ENCODE measurements around the gene FTCD. TPM values are rescaled to one million over a fixed set of nuclear protein-coding genes. Genes with fewer than 3 reads are reported as not detected.

The FTCD gene
- total RNA-seq, 1 experiment from 2014 or later, result 5.9 TPM

DNA sequence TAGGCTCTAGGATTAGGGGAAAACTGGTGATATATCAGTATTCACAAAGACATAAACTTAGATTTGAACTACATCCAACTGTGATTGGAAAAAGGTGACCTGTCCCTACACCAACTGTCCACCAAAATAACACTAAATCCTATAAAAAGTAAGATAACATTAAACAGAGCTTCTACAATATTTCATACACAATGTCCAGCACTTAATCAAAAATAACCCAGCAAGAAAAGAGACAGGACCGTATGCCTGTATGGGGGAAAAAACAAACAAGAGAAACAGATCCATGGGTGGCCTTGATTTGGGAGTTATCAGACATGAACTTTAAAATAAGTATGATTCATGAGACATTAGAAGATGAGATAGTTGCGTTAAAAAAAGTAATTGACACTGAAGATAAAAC lies 67.2 kb downstream of the FTCD start:
- no peaks in the 10 kb centered on the region for H3K27me3 ChIP-seq (ENCODE audit: insufficient read depth, low read depth)
- no peaks in the 10 kb centered on the region for H3K36me3 ChIP-seq (ENCODE audit: low read depth)
- no peak overlapping the region for H2AFZ ChIP-seq
- no peaks in the 10 kb centered on the region for H3K9me2 ChIP-seq (ENCODE audit: insufficient read depth)
- no peak for DNase-seq
- no peaks in the 10 kb centered on the region for H4K20me1 ChIP-seq (ENCODE audit: insufficient read depth)
- no peaks in the 10 kb centered on the region for H3K4me1 ChIP-seq (replicated peaks; ENCODE audit: insufficient read depth)
- ChIA-PET POLR2A (ENCODE audit: unreplicated experiment) (no interaction called here), CTCF (no interaction called here)
- BruUV-seq (replicated peaks), result no TSS peak
- H3K27ac ChIP-seq, result no peak overlapping the region
- H3K9me3 ChIP-seq (ENCODE audit: insufficient read depth, low read depth), result no peaks in the 10 kb centered on the region
- no peak overlapping the region for H3K4me2 ChIP-seq
- no peaks in the 10 kb centered on the region for H3K79me2 ChIP-seq (ENCODE audit: low read depth)
- no peak overlapping the region for H3K4me3 ChIP-seq
- intact Hi-C loops (cut with micrococcal nuclease; ENCODE audit: unreplicated experiment), result no loop called here
- TF ChIP-seq, protein P1, sequence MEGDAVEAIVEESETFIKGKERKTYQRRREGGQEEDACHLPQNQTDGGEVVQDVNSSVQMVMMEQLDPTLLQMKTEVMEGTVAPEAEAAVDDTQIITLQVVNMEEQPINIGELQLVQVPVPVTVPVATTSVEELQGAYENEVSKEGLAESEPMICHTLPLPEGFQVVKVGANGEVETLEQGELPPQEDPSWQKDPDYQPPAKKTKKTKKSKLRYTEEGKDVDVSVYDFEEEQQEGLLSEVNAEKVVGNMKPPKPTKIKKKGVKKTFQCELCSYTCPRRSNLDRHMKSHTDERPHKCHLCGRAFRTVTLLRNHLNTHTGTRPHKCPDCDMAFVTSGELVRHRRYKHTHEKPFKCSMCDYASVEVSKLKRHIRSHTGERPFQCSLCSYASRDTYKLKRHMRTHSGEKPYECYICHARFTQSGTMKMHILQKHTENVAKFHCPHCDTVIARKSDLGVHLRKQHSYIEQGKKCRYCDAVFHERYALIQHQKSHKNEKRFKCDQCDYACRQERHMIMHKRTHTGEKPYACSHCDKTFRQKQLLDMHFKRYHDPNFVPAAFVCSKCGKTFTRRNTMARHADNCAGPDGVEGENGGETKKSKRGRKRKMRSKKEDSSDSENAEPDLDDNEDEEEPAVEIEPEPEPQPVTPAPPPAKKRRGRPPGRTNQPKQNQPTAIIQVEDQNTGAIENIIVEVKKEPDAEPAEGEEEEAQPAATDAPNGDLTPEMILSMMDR (conservative IDR thresholded peaks at IDR 0.05), result no peak
- no peak for TF ChIP-seq EZH2 (IDR thresholded peaks at IDR 0.05; ENCODE audit: low read depth)
- H3F3A ChIP-seq (ENCODE audit: insufficient read depth, low read depth), result no peaks in the 10 kb centered on the region

DNA sequence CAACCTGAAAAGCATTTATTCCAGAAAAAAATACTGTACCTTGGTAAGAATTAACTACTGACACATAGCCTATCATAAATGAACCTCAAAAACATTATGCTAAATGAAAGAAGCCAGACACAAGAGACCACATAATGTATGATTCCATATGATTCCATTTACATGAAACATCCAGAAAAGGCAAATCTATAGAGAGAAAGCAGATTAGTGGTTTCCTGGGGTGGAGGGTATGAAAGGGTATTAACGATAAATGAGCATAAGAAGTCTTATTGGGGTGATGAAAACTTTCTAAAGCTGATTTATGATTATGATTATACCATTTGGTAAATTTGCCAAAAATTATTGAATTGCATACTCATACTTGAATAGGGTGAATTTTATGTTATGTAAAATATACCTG lies 67.7 kb downstream of the FTCD start:
- Histone ChIP-seq H3K4me2 (no peak overlapping the region), H3K79me2 (ENCODE audit: low read depth) (no peaks in the 10 kb centered on the region), H3K9me2 (ENCODE audit: insufficient read depth) (no peaks in the 10 kb centered on the region), H3K27ac (no peak overlapping the region), H3K36me3 (ENCODE audit: low read depth) (no peaks in the 10 kb centered on the region), H3K4me3 (no peak overlapping the region), H2AFZ (no peak overlapping the region), H3F3A (ENCODE audit: insufficient read depth, low read depth) (no peaks in the 10 kb centered on the region), H3K27me3 (ENCODE audit: insufficient read depth, low read depth) (no peaks in the 10 kb centered on the region), H4K20me1 (ENCODE audit: insufficient read depth) (no peaks in the 10 kb centered on the region), H3K9me3 (ENCODE audit: insufficient read depth, low read depth) (no peaks in the 10 kb centered on the region), H3K4me1 (replicated peaks; ENCODE audit: insufficient read depth) (no peaks in the 10 kb centered on the region)
- intact Hi-C loops (cut with micrococcal nuclease; ENCODE audit: unreplicated experiment), result no loop called here
- no TSS peak for BruUV-seq (replicated peaks)
- DNase-seq, result no peak
- TF ChIP-seq, protein P1 (conservative IDR thresholded peaks at IDR 0.05), result no peak
- no peak for TF ChIP-seq EZH2 (IDR thresholded peaks at IDR 0.05; ENCODE audit: low read depth)
- POLR2A ChIA-PET (ENCODE audit: unreplicated experiment), result no interaction called here
- CTCF ChIA-PET, result no interaction called here

Other genes with a start within 250 kb of the FTCD start
- 43.1 and 51.8 TPM in 2 replicates for gene COL6A1, start 173.8 kb downstream of the FTCD start, total RNA-seq (2021)
- 22.0 and 25.7 TPM in 2 replicates for gene COL6A2, start 57.5 kb downstream of the FTCD start, total RNA-seq (2021)
- gene SPATC1L, start 28.9 kb upstream of the FTCD start, total RNA-seq (2021), result 31.8 and 32.7 TPM in 2 replicates
- gene LSS, start 73.2 kb upstream of the FTCD start, total RNA-seq (2021), result 69.0 and 92.3 TPM in 2 replicates
- 57.8 and 69.6 TPM in 2 replicates for gene MCM3AP, start 130.0 kb upstream of the FTCD start, total RNA-seq (2021)
- gene YBEY, start 130.8 kb upstream of the FTCD start, total RNA-seq (2021), result 13.8 and 17.3 TPM in 2 replicates
- 28.9 and 30.7 TPM in 2 replicates for gene C21orf58, start 168.3 kb upstream of the FTCD start, total RNA-seq (2021)
- gene PCNT, start 168.6 kb upstream of the FTCD start, total RNA-seq (2021), result 33.4 and 33.6 TPM in 2 replicates